Naive thymus-derived CD4-positive, alpha-beta T cell (primary cell): ENCODE measurements around the gene TIE1. TPM values are rescaled to one million over a fixed set of nuclear protein-coding genes. Genes with fewer than 3 reads are reported as not detected.

Experiments used
- ATAC-seq: fragments of 150-1000 bp; cut with Tn5 transposase; 2 replicates; pipeline ENCODE4 v1.10.0; 2021; ENCODE audit warnings: mild to moderate bottlenecking, moderate library complexity
- CTCF ChIA-PET: fragments of 350-600 bp; sonication (Branson Sonifier 250); formaldehyde crosslinking; loops from one replicate; lab custom pipeline; 2021; ENCODE audit warnings: antibody characterized with exemption; lab: Charles Lee
- POLR2A ChIA-PET: fragments of 350-600 bp; sonication (Branson Sonifier 250); formaldehyde crosslinking; loops from one replicate; lab custom pipeline; 2021; ENCODE audit warnings: antibody characterized with exemption, inconsistent platforms; lab: Charles Lee
- DNase-seq, 9 donors: peaks; one replicate each; pipeline versions ENCODE4 v3.0.0 to v3.0.0-alpha.2; 2020 to 2022; ENCODE audit warnings: mixed read lengths in 1 of 9
- H3K27ac ChIP-seq: one replicate; pipeline ENCODE4 v1.7.0; 2013; ENCODE audit warnings: mild to moderate bottlenecking, low read depth, low read length, moderate library complexity
- H3K27me3 ChIP-seq, 2 donors: one replicate each; pipeline ENCODE4 v1.7.0; 2013; ENCODE audit warnings: low read length in 2 of 2, mild to moderate bottlenecking in 2 of 2, moderate library complexity in 2 of 2; ENCODE audit not compliant: control insufficient read depth in 2 of 2, insufficient read depth in 2 of 2
- H3K36me3 ChIP-seq, 3 experiments: 1 replicate in 2 of 3; 2 replicates in 1 of 3; pipeline ENCODE4 v1.7.0; 2013; ENCODE audit warnings: low read length in 3 of 3, mild to moderate bottlenecking in 3 of 3, moderate library complexity in 1 of 3; ENCODE audit not compliant: insufficient read depth in 3 of 3, control insufficient read depth in 2 of 3
- H3K4me1 ChIP-seq, 2 donors: one replicate each; pipeline ENCODE4 v1.7.0; 2013; ENCODE audit warnings: low read length in 2 of 2, mild to moderate bottlenecking in 2 of 2, moderate library complexity in 1 of 2; ENCODE audit not compliant: control insufficient read depth in 2 of 2, insufficient read depth in 2 of 2
- H3K4me3 ChIP-seq: 2 replicates; pipeline ENCODE4 v1.7.0; 2013; ENCODE audit warnings: mild to moderate bottlenecking, low read length
- H3K9me3 ChIP-seq, 3 experiments: 1 replicate in 2 of 3; 2 replicates in 1 of 3; pipeline ENCODE4 v1.7.0; 2013; ENCODE audit warnings: low read length in 3 of 3; ENCODE audit not compliant: control insufficient read depth in 2 of 3
- H3K27ac Mint-ChIP-seq, 9 donors: one replicate each; pipeline ENCODE4 v1.8.0; 2020 to 2022; ENCODE audit warnings: mixed read lengths in 9 of 9, mild to moderate bottlenecking in 8 of 9, moderate library complexity in 5 of 9, inconsistent platforms in 2 of 9
- H3K27me3 Mint-ChIP-seq, 5 donors: one replicate each; pipeline ENCODE4 v1.8.0; 2021 to 2022; ENCODE audit warnings: mixed read lengths in 5 of 5, mild to moderate bottlenecking in 1 of 5
- H3K36me3 Mint-ChIP-seq, 5 donors: one replicate each; pipeline ENCODE4 v1.8.0; 2020 to 2022; ENCODE audit warnings: mixed read lengths in 5 of 5, mild to moderate bottlenecking in 3 of 5, inconsistent platforms in 1 of 5
- H3K4me1 Mint-ChIP-seq, 7 donors: one replicate each; pipeline ENCODE4 v1.8.0; 2020 to 2022; ENCODE audit warnings: mixed read lengths in 7 of 7, mild to moderate bottlenecking in 3 of 7, inconsistent platforms in 1 of 7
- H3K4me3 Mint-ChIP-seq, 10 donors: one replicate each; pipeline ENCODE4 v1.8.0; 2020 to 2022; ENCODE audit warnings: mild to moderate bottlenecking in 10 of 10, mixed read lengths in 10 of 10, moderate library complexity in 6 of 10, inconsistent platforms in 2 of 10
- H3K9me3 Mint-ChIP-seq, 11 donors: one replicate each; pipeline ENCODE4 v1.8.0; 2020 to 2022; ENCODE audit warnings: mixed read lengths in 11 of 11, mild to moderate bottlenecking in 4 of 11, inconsistent platforms in 1 of 11, moderate library complexity in 1 of 11
- intact Hi-C, 2 donors: fragments of 100-400 bp; cut with micrococcal nuclease; formaldehyde crosslinking; loops; one replicate each; pipeline ENCODE4 v1.15.1; 2023
- polyA plus RNA-seq, 2 donors: library from polyadenylated mRNA; unstranded; fragments of 300-500 nt; fragmentation: Illumina TruSeq; gene quantifications; one replicate each; pipeline ENCODE4 v1.2.3, GENCODE V29; 2021
- total RNA-seq, 6 experiments: library from RNA in 5 of 6; stranded (reverse) in 5 of 6; gene quantifications; 1 replicate in 5 of 6; 2 replicates in 1 of 6; pipeline ENCODE4 v1.2.3 and lab custom pipeline; 2021 to 2026

Gene TIE1
- total and polyA plus RNA-seq, 7 experiments from 2014 or later, result 0.19 to 1.9 TPM; not detected in 5

- peaks cover 5 to 10% of the 10 kb centered on the region in 2 donors for H3K4me1 ChIP-seq
- Mint-ChIP-seq H3K27ac (no peak overlapping the region), H3K4me1 (peaks cover 10 to 48% (median 20%) of the 10 kb centered on the region in 7 donors), H3K9me3 (no peaks in the 10 kb centered on the region), H3K36me3 (peaks cover 0 to 33% (median 0%) of the 10 kb centered on the region in 5 donors), H3K27me3 (no peaks in the 10 kb centered on the region), H3K4me3 (peak overlapping the region in 1 of 10 donors; percentile 34)
- peaks cover 0 to 7% (median 0%) of the 10 kb centered on the region in 3 experiments for H3K36me3 ChIP-seq
- no peaks in the 10 kb centered on the region for H3K27me3 ChIP-seq
- H3K9me3 ChIP-seq, result no peaks in the 10 kb centered on the region
- CTCF ChIA-PET, result no interaction called here
- POLR2A ChIA-PET, result interaction anchor here (2.5 kb wide), 1 partner anchor 11 kb away, joined by 16 read pairs; the partner anchor contains the start of gene ELOVL1
- no peak overlapping the region for H3K27ac ChIP-seq
- no peak for ATAC-seq
- no peak overlapping the region for H3K4me3 ChIP-seq
- DNase-seq, result no peak
- intact Hi-C loops, result loop anchor here (5.0 to 10.0 kb wide), 4 partner anchors 60 to 1995 kb away; partner anchors contain the start of genes ERMAP (in 1 of the 2), FOXO6 (in 1 of the 2), KDM4A (in 1 of the 2) and SVBP (in 1 of the 2)
Observed at GRCh38 chr1:43357251-43357650, 56.5 kb downstream of the TIE1 start.

- no peaks in the 10 kb centered on the region for H3K9me3 ChIP-seq
- ChIA-PET POLR2A (interaction anchor here (0.7 to 2.5 kb wide), 4 partner anchors 10 to 1277 kb away, joined by 3 to 16 read pairs (median 10); partner anchors contain the start of genes ELOVL1, MED8 and SZT2), CTCF (no interaction called here)
- intact Hi-C loops, result loop anchor here (1.0 to 10.0 kb wide), 13 partner anchors 9 to 1996 kb away; partner anchors contain the start of genes CFAP57 (in 2 of the 2), EBNA1BP2 (in 2 of the 2), ELOVL1 (in 2 of the 2) and MED8 (in 2 of the 2)
- Mint-ChIP-seq H3K4me3 (peak overlapping the region; percentile 74 to 97 (median 90)), H3K9me3 (no peaks in the 10 kb centered on the region), H3K36me3 (peaks cover 0 to 39% (median 5%) of the 10 kb centered on the region in 5 donors), H3K27me3 (no peaks in the 10 kb centered on the region), H3K27ac (peak overlapping the region; percentile 22 to 88 (median 87)), H3K4me1 (peaks cover 10 to 51% (median 20%) of the 10 kb centered on the region in 7 donors)
- DNase-seq (peak in 3 of 9 donors; percentile 9 to 13 (median 10)), ATAC-seq (no peak)
- no peaks in the 10 kb centered on the region for H3K27me3 ChIP-seq
- H3K27ac ChIP-seq, result peak overlapping the region; percentile 78
- H3K36me3 ChIP-seq, result peaks cover 0 to 13% (median 0%) of the 10 kb centered on the region in 3 experiments
- peaks cover 5 to 10% of the 10 kb centered on the region in 2 donors for H3K4me1 ChIP-seq
- peak overlapping the region; percentile 90 for H3K4me3 ChIP-seq
Observed at GRCh38 chr1:43358121-43358745, 57.5 kb downstream of the TIE1 start.

GRCh38 chr1:43358746-43359693 is 58.2 kb downstream of the TIE1 start, which contains the start of gene CDC20:
TSS of gene CDC20 (plus strand) at chr1:43358981. CDS start at chr1:43359216, 235 bp downstream.
- peak; percentile 100 for ATAC-seq
- Histone ChIP-seq H3K9me3 (no peaks in the 10 kb centered on the region), H3K4me1 (peaks cover 5 to 10% of the 10 kb centered on the region in 2 donors), H3K27ac (peak within 1 kb of the TSS; percentile 78), H3K4me3 (peak within 1 kb of the TSS; percentile 90), H3K27me3 (no peaks in the 10 kb centered on the region), H3K36me3 (peaks cover 0 to 21% (median 6%) of the 10 kb centered on the region in 3 experiments)
- H3K27me3 Mint-ChIP-seq, result no peaks in the 10 kb centered on the region
- peak within 1 kb of the TSS; percentile 22 to 88 (median 87) for H3K27ac Mint-ChIP-seq
- peaks cover 10 to 55% (median 20%) of the 10 kb centered on the region in 7 donors for H3K4me1 Mint-ChIP-seq
- POLR2A ChIA-PET, result interaction anchor here (0.7 to 2.5 kb wide), 4 partner anchors 9 to 1277 kb away, joined by 3 to 16 read pairs (median 10); partner anchors contain the start of genes ELOVL1, MED8 and SZT2
- CTCF ChIA-PET, result no interaction called here
- peak within 1 kb of the TSS; percentile 74 to 97 (median 90) for H3K4me3 Mint-ChIP-seq
- DNase-seq, result peak; percentile 91 to 99 (median 96)
- intact Hi-C loops, result loop anchor here (1.0 to 10.0 kb wide), 13 partner anchors 9 to 1997 kb away; partner anchors contain the start of genes CFAP57 (in 2 of the 2), EBNA1BP2 (in 2 of the 2), ELOVL1 (in 2 of the 2) and MED8 (in 2 of the 2)
- H3K9me3 Mint-ChIP-seq, result no peaks in the 10 kb centered on the region
- peaks cover 3 to 43% (median 5%) of the 10 kb centered on the region in 5 donors for H3K36me3 Mint-ChIP-seq

- H3K4me3 ChIP-seq, result no peak overlapping the region
- H3K27me3 ChIP-seq, result no peaks in the 10 kb centered on the region
- intact Hi-C loops, result loop anchor here (2.0 to 10.0 kb wide), 8 partner anchors 62 to 1997 kb away; partner anchors contain the start of genes KDM4A (in 2 of the 2), ATP6V0B (in 1 of the 2), B4GALT2 (in 1 of the 2) and DPH2 (in 1 of the 2)
- Mint-ChIP-seq H3K4me3 (peak overlapping the region; percentile 52 to 97 (median 75)), H3K36me3 (peaks cover 5 to 46% (median 5%) of the 10 kb centered on the region in 5 donors), H3K27ac (peak overlapping the region in 5 of 9 donors; percentile 12 to 81 (median 64)), H3K4me1 (peaks cover 10 to 57% (median 20%) of the 10 kb centered on the region in 7 donors), H3K9me3 (no peaks in the 10 kb centered on the region), H3K27me3 (no peaks in the 10 kb centered on the region)
- ChIA-PET POLR2A (interaction anchor here (0.8 to 2.5 kb wide), 2 partner anchors 8 to 111 kb away, joined by 3 to 16 read pairs; partner anchors contain the start of gene ELOVL1), CTCF (no interaction called here)
- no peak overlapping the region for H3K27ac ChIP-seq
- DNase-seq (no peak), ATAC-seq (no peak)
- peaks cover 5 to 10% of the 10 kb centered on the region in 2 donors for H3K4me1 ChIP-seq
- H3K36me3 ChIP-seq, result peaks cover 1 to 28% (median 10%) of the 10 kb centered on the region in 3 experiments
- H3K9me3 ChIP-seq, result no peaks in the 10 kb centered on the region
Observed at GRCh38 chr1:43359696-43360095, 58.9 kb downstream of the TIE1 start.

- H3K27me3 ChIP-seq, result no peaks in the 10 kb centered on the region
- no peak overlapping the region for H3K4me3 ChIP-seq
- H3K36me3 Mint-ChIP-seq, result peaks cover 5 to 53% (median 10%) of the 10 kb centered on the region in 5 donors
- H3K4me1 Mint-ChIP-seq, result peaks cover 10 to 64% (median 27%) of the 10 kb centered on the region in 7 donors
- peaks cover 10 to 37% (median 10%) of the 10 kb centered on the region in 3 experiments for H3K36me3 ChIP-seq
- no peaks in the 10 kb centered on the region for H3K9me3 Mint-ChIP-seq
- no peak for DNase-seq
- peak overlapping the region in 4 of 10 donors; percentile 39 to 97 (median 52) for H3K4me3 Mint-ChIP-seq
- intact Hi-C loops, result loop anchor here (10.0 kb wide), 4 partner anchors 294 to 614 kb away; partner anchors contain the start of genes ATP6V0B (in 1 of the 2), B4GALT2 (in 1 of the 2), DPH2 (in 1 of the 2) and KDM4A (in 1 of the 2)
- no peaks in the 10 kb centered on the region for H3K27me3 Mint-ChIP-seq
- no peaks in the 10 kb centered on the region for H3K9me3 ChIP-seq
- CTCF ChIA-PET, result no interaction called here
- POLR2A ChIA-PET, result interaction anchor here (0.5 to 1.3 kb wide), 3 partner anchors 29 to 189 kb away, joined by 3 to 4 read pairs (median 3); partner anchors contain the start of genes CFAP57, EBNA1BP2, MED8 and SZT2
- H3K27ac Mint-ChIP-seq, result no peak overlapping the region
- ATAC-seq, result no peak
- H3K4me1 ChIP-seq, result peaks cover 5 to 11% of the 10 kb centered on the region in 2 donors
- no peak overlapping the region for H3K27ac ChIP-seq
Observed at GRCh38 chr1:43360616-43361015, 59.8 kb downstream of the TIE1 start.
